NT2/D1 (cell line): ENCODE measurements around the gene MEPCE.

Source experiments
- YY1 ChIP-seq: IDR thresholded peaks from 2 replicates; pipeline ENCODE4 v1.6.1; 2011; ENCODE audit not compliant: insufficient read length, insufficient read depth
- ZNF274 ChIP-seq: IDR thresholded peaks from 2 replicates; pipeline ENCODE4 v1.6.1; 2011; ENCODE audit warnings: mild to moderate bottlenecking, low read depth, low read length

- TF ChIP-seq ZNF274 (no peak), YY1 (no peak)
Observed at GRCh38 chr7:100478958-100479660, 49.5 kb downstream of the MEPCE start, which contains the start of gene TSC22D4.
